Measurements from ENCODE around the gene DVL1.
"Not testable (repeated sequence)": the region's sequence is repeated elsewhere in the genome, so short reads cannot be mapped to it uniquely, and the experiment has no call there.

Gene DVL1

GRCh38 chr1:1371746-1372711 lies 22.8 kb upstream of the DVL1 start:
- DNase-seq (ENCODE audit: insufficient read length) = peak; percentile 97
- no peak for FAIRE-seq
- TF ChIP-seq TAF1 (IDR thresholded peaks at IDR 0.05; ENCODE audit: borderline replicate concordance, low read depth, low read length) = no peak
- peak; percentile 20; the same call in 1 of the 2 replicates for TF ChIP-seq POLR2A (IDR thresholded peaks at IDR 0.05; ENCODE audit: low read depth, low read length)

GRCh38 chr1:1371364-1371745 lies 22.1 kb upstream of the DVL1 start:
- FAIRE-seq (no peak), DNase-seq (ENCODE audit: insufficient read length) (no peak)
- no peak for TF ChIP-seq POLR2AphosphoS5 (IDR thresholded peaks at IDR 0.05; ENCODE audit: low read depth, low read length)

DNA sequence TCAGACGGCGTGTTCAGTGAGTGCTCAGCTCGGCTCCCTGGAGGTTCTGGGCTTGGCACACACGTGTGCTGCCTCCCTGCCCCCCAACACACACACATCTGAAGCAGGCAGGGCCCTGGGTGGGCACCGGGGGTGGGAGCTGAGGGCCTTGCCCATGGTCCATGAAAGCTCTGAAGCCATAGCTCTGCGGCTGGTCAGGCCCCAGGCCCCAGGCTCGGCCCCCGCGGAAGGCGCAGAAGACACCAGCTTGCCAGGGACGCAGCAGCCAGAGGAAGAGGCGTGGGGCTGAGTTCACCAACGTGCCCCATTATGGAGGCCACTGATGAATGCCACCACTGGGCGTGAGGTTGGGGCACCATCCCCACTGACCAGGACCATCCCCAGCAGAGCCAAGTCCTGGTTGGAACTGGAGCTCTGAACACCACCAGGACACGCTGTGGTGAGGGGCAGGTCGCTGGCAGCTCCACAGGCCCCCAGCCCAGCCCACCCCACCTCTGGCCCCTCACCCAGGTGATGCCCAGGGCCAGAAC lies 21.6 kb upstream of the DVL1 start:
- DNase-seq (ENCODE audit: insufficient read length) = no peak
- FAIRE-seq = no peak
- no peak for TF ChIP-seq TAF1 (IDR thresholded peaks at IDR 0.05; ENCODE audit: borderline replicate concordance, low read depth, low read length)
- no peak for TF ChIP-seq POLR2AphosphoS5 (IDR thresholded peaks at IDR 0.05; ENCODE audit: low read depth, low read length)
- no peak for TF ChIP-seq POLR2A (IDR thresholded peaks at IDR 0.05; ENCODE audit: low read depth, low read length)

GRCh38 chr1:1370094-1370493 lies 20.9 kb upstream of the DVL1 start:
- DNase-seq (ENCODE audit: insufficient read length); FAIRE-seq: not testable (repeated sequence)

DNA sequence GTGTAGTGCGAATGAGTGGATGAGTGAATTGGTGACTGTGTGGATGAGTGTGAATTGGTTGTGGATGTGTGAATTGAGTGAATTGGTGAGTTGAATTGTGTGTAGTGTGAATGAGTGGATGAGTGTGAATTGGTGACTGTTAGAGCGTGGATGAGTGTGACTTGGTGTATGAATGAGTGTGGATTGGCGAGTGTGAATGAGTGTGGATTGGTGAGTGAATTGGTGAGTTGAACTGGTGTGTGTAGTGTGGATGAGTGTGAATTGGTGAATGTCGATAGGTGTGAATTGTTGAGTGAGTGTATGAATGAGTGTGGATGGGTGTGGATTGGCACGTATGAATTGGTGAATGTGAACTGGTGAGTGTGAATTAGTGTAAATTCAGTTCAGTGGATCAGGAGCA lies 18.1 kb upstream of the DVL1 start:
- no peak for DNase-seq (ENCODE audit: insufficient read length)
- FAIRE-seq = peak; percentile 69
- no peak for TF ChIP-seq POLR2AphosphoS5 (IDR thresholded peaks at IDR 0.05; ENCODE audit: low read depth, low read length)
- no peak for TF ChIP-seq POLR2A (IDR thresholded peaks at IDR 0.05; ENCODE audit: low read depth, low read length)
- no peak for TF ChIP-seq TAF1 (IDR thresholded peaks at IDR 0.05; ENCODE audit: borderline replicate concordance, low read depth, low read length)

- TF ChIP-seq POLR2AphosphoS5 (IDR thresholded peaks at IDR 0.05; ENCODE audit: low read depth, low read length) = no peak
- no peak for TF ChIP-seq TAF1 (IDR thresholded peaks at IDR 0.05; ENCODE audit: borderline replicate concordance, low read depth, low read length)
- no peak for TF ChIP-seq POLR2A (IDR thresholded peaks at IDR 0.05; ENCODE audit: low read depth, low read length)
- FAIRE-seq = no peak
- DNase-seq (ENCODE audit: insufficient read length) = no peak
Measured at GRCh38 chr1:1366699-1367066, 17.5 kb upstream of the DVL1 start.

DNA sequence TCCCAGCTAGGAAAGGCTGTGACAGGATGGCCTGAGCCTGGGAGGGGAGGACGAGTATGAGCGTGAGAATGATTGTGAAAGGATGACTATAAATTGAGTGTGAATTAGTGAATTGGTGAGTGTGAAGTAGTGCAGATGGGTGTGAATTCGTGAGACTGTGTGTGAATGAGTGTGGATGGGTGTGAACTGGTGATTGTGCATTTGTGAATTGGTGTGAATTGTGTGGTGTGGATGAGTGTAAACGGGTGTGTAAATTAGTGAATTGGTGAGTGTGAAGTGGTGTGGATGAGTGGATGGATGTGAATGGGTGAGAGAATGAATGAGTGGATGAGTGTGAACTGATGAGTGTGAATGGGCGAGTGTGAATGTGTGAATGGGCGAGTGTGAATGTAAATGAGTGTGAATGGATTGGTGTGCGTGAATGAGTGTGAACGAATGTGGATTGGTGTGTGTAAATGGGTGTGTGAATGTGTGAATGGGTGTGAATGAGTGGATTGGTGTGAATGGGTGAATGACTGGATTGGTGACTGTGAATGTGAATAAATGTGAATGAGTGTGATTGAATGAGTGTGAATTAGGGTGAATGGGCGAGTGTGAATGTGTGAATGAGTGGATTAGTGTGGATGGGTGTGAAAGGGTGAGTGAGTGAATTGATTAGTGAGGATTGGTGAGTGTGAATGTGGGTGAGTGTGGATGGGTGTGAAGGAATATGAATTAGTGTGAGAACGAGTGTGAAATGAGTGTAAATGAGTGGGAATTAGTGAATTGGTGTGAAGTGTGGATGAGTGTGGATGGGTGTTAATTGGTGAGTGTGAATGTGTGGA lies 16.9 kb upstream of the DVL1 start:
- no peak for TF ChIP-seq POLR2A (IDR thresholded peaks at IDR 0.05; ENCODE audit: low read depth, low read length)
- TF ChIP-seq POLR2AphosphoS5 (IDR thresholded peaks at IDR 0.05; ENCODE audit: low read depth, low read length) = no peak
- TF ChIP-seq TAF1 (IDR thresholded peaks at IDR 0.05; ENCODE audit: borderline replicate concordance, low read depth, low read length) = no peak
- no peak for FAIRE-seq
- no peak for DNase-seq (ENCODE audit: insufficient read length)

DNA sequence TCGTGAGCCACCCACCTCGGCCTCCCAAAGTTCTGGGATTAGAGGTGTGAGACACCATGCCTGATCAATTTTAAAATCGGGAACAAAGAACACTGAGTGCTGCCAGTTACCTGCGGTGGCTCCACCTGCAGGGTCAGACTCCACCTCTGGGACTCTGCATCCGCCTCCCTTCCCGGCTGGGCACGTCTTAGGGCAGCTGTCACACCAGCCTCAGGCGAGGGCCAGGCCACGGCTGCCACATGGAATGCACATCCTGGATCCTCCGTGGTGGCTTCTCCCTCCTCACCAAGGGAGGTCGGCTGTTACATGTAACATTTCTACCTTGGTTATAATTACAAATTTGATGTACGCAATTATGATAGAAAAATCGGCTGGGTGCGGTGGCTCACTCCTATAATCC lies 15.0 kb upstream of the DVL1 start:
- no peak for DNase-seq (ENCODE audit: insufficient read length)
- no peak for FAIRE-seq
- TF ChIP-seq POLR2AphosphoS5 (IDR thresholded peaks at IDR 0.05; ENCODE audit: low read depth, low read length) (no peak), TAF1 (IDR thresholded peaks at IDR 0.05; ENCODE audit: borderline replicate concordance, low read depth, low read length) (no peak), POLR2A (IDR thresholded peaks at IDR 0.05; ENCODE audit: low read depth, low read length) (no peak)

- DNase-seq (ENCODE audit: insufficient read length) (no peak), FAIRE-seq (no peak)
- TF ChIP-seq POLR2AphosphoS5 (IDR thresholded peaks at IDR 0.05; ENCODE audit: low read depth, low read length) (no peak), POLR2A (IDR thresholded peaks at IDR 0.05; ENCODE audit: low read depth, low read length) (no peak), TAF1 (IDR thresholded peaks at IDR 0.05; ENCODE audit: borderline replicate concordance, low read depth, low read length) (no peak)
Measured at GRCh38 chr1:1361982-1362423, 12.8 kb upstream of the DVL1 start.

GRCh38 chr1:1361233-1361981 lies 12.2 kb upstream of the DVL1 start:
- DNase-seq (ENCODE audit: insufficient read length) (no peak), FAIRE-seq (no peak)
- no peak for TF ChIP-seq POLR2AphosphoS5 (IDR thresholded peaks at IDR 0.05; ENCODE audit: low read depth, low read length)
- TF ChIP-seq TAF1 (IDR thresholded peaks at IDR 0.05; ENCODE audit: borderline replicate concordance, low read depth, low read length) = no peak
- TF ChIP-seq POLR2A (IDR thresholded peaks at IDR 0.05; ENCODE audit: low read depth, low read length) = no peak

DNA sequence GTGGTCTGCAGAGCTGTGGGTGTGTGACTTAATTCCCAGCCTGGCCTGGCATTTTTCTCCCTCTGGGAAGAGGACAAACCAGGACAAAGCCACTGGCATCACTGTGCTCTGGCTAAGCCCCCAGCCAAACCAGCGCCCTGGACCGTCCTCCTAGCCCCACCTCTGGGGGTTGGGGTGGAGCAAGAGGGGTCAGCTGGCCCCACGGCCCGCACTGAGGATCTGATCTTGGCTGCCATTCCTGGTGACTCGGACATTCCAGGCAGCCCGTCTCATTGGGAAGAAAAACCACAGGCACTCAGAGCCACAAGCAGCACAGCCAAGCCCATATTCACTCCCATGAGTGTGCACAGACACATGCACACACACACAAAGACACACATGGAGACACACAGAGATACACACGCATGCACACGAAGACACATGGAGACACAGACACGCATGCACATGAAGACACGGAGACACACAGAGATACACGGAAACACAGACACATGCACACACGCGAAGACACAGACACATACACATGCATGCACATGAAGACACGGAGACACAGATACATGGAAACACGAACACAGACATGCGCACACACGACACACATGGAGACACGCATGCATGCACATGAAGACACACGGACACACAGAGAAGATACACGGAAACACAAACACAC lies 11.4 kb upstream of the DVL1 start:
- DNase-seq (ENCODE audit: insufficient read length) = no peak
- no peak for TF ChIP-seq TAF1 (IDR thresholded peaks at IDR 0.05; ENCODE audit: borderline replicate concordance, low read depth, low read length)
- TF ChIP-seq POLR2AphosphoS5 (IDR thresholded peaks at IDR 0.05; ENCODE audit: low read depth, low read length) = no peak
- no peak for TF ChIP-seq POLR2A (IDR thresholded peaks at IDR 0.05; ENCODE audit: low read depth, low read length)
- FAIRE-seq = no peak

Measured in GM12892 (cell line).